Ishikawa (cell line): ENCODE measurements around the gene GIT2.

Source experiments
- CEBPB ChIP-seq: IDR thresholded peaks from 2 replicates; pipeline ENCODE4 v1.6.1; 2012
- CREB1 ChIP-seq: IDR thresholded peaks from 2 replicates; pipeline ENCODE4 v1.6.1; 2012; ENCODE audit warnings: low read depth
- EGR1 ChIP-seq: IDR thresholded peaks from 2 replicates; pipeline ENCODE4 v1.6.1; 2012
- EP300 ChIP-seq: IDR thresholded peaks from 2 replicates; pipeline ENCODE4 v1.6.1; 2012; ENCODE audit warnings: borderline replicate concordance
- FOXM1 ChIP-seq: IDR thresholded peaks from 2 replicates; pipeline ENCODE4 v1.6.1; 2012; ENCODE audit warnings: low read depth, borderline replicate concordance
- MAX ChIP-seq: IDR thresholded peaks from 2 replicates; pipeline ENCODE4 v1.6.1; 2012
- NFIC ChIP-seq: IDR thresholded peaks from 2 replicates; pipeline ENCODE4 v1.6.1; 2012
- RAD21 ChIP-seq: IDR thresholded peaks from 2 replicates; pipeline ENCODE4 v1.6.1; 2012; ENCODE audit warnings: low read depth
- REST ChIP-seq: IDR thresholded peaks from 2 replicates; pipeline ENCODE4 v1.6.1; 2012; ENCODE audit warnings: low read depth, mild to moderate bottlenecking
- TAF1 ChIP-seq: IDR thresholded peaks from 2 replicates; pipeline ENCODE4 v1.6.1; 2012; ENCODE audit warnings: low read depth, mild to moderate bottlenecking
- TCF12 ChIP-seq: IDR thresholded peaks from 2 replicates; pipeline ENCODE4 v1.6.1; 2012; ENCODE audit warnings: low read depth
- TEAD4 ChIP-seq: IDR thresholded peaks from 2 replicates; pipeline ENCODE4 v1.6.1; 2012
- USF1 ChIP-seq: IDR thresholded peaks from 2 replicates; pipeline ENCODE4 v1.6.1; 2012
- YY1 ChIP-seq: IDR thresholded peaks from 2 replicates; pipeline ENCODE4 v1.6.1; 2012; ENCODE audit warnings: low read depth
- ZBTB7A ChIP-seq: IDR thresholded peaks from 2 replicates; pipeline ENCODE4 v1.6.1; 2012; ENCODE audit warnings: low read depth

The GIT2 gene

GRCh38 chr12:109946505-109946904 lies 49.7 kb downstream of the GIT2 start:
- TF ChIP-seq NFIC (no peak), USF1 (no peak), TCF12 (no peak), YY1 (no peak), CEBPB (no peak), CREB1 (no peak), REST (no peak), EGR1 (no peak), EP300 (no peak), TAF1 (no peak), FOXM1 (no peak), RAD21 (no peak), ZBTB7A (no peak), MAX (no peak)

GRCh38 chr12:109944561-109945359 lies 51.4 kb downstream of the GIT2 start:
- TF ChIP-seq TEAD4 (no peak), ZBTB7A (no peak), MAX (no peak), NFIC (no peak), CEBPB (no peak), EGR1 (no peak), REST (no peak), CREB1 (no peak), TCF12 (no peak), RAD21 (no peak), USF1 (no peak), EP300 (no peak), TAF1 (no peak), YY1 (no peak), FOXM1 (no peak)

GRCh38 chr12:109943811-109944210 lies 52.4 kb downstream of the GIT2 start:
- TF ChIP-seq EGR1 (no peak), CEBPB (no peak), FOXM1 (no peak), EP300 (no peak), ZBTB7A (no peak), TCF12 (no peak), MAX (no peak), TAF1 (no peak), TEAD4 (no peak), CREB1 (no peak), RAD21 (no peak), USF1 (no peak), YY1 (no peak), NFIC (no peak), REST (no peak)
